GM12878 (cell line): Measurements from ENCODE around the gene AGTRAP. TPM values are rescaled to one million over a fixed set of nuclear protein-coding genes. Genes with fewer than 3 reads are reported as not detected.

Experiments used
- ATAC-seq: fragments of 200-7000 bp; cut with Tn5 transposase; 3 replicates; pipeline ENCODE4 v1.9.1; 2020; ENCODE audit warnings: mild to moderate bottlenecking, moderate library complexity
- BruUV-seq: library from RNA; stranded (reverse); fragments of 400-500 nt; replicated peaks from 2 replicates; lab custom pipeline; 2021; lab: Mats Ljungman, UMichigan
- CTCF ChIA-PET: fragments of 300-600 bp; sonication (Branson Sonifier 250); formaldehyde crosslinking; extraction: SDS; loops from one replicate; lab custom pipeline; 2021; ENCODE audit warnings: inconsistent platforms; lab: Yijun Ruan, JAX
- POLR2A ChIA-PET: fragments of 350-600 bp; formaldehyde crosslinking; extraction: SDS; loops from one replicate; lab custom pipeline; 2021; ENCODE audit warnings: inconsistent platforms; lab: Charles Lee
- RAD21 ChIA-PET: fragments of 300-600 bp; sonication (Branson Sonifier 250); formaldehyde crosslinking; loops from one replicate; lab custom pipeline; 2023; ENCODE audit warnings: antibody characterized with exemption; ENCODE audit not compliant: unreplicated experiment; lab: Charles Lee
- SMC1A ChIA-PET: fragments of 300-600 bp; sonication (Branson Sonifier 250); formaldehyde crosslinking; loops from one replicate; lab custom pipeline; 2023; ENCODE audit not compliant: unreplicated experiment, uncharacterized antibody; lab: Charles Lee
- DNase-seq: peaks from one replicate; pipeline ENCODE4 v3.0.0-alpha.2; 2011; ENCODE audit warnings: low read depth, low spot score
- FAIRE-seq: peaks from 3 replicates; lab custom pipeline; 2011; peaks lifted over from hg19 to GRCh38; lab: Jason Lieb, UNC
- H2AFZ ChIP-seq: 2 replicates; pipeline ENCODE4 v1.6.0; 2011; ENCODE audit warnings: low read depth, low read length, control low read depth; ENCODE audit not compliant: control insufficient read depth
- H3K27ac ChIP-seq: 2 replicates; pipeline ENCODE4 v1.5.1; 2011; ENCODE audit warnings: control low read depth; ENCODE audit not compliant: control insufficient read depth, insufficient read depth
- H3K27me3 ChIP-seq, 2 experiments: replicated peaks in 1 of 2; 2 replicates each; pipeline versions ENCODE4 v1.6.0 to v1.6.1; 2011; ENCODE audit warnings: low read length in 1 of 2; ENCODE audit not compliant: control insufficient read depth in 2 of 2, insufficient read depth in 2 of 2
- H3K36me3 ChIP-seq, 2 experiments: 2 replicates each; pipeline ENCODE4 v1.5.1; 2011; ENCODE audit warnings: low read length in 1 of 2; ENCODE audit not compliant: control insufficient read depth in 2 of 2, insufficient read depth in 2 of 2
- H3K4me1 ChIP-seq: 2 replicates; pipeline ENCODE4 v1.6.1; 2011; ENCODE audit warnings: mild to moderate bottlenecking, low read length, moderate library complexity, mixed read lengths; ENCODE audit not compliant: control insufficient read depth, insufficient read depth
- H3K4me2 ChIP-seq: 2 replicates; pipeline ENCODE4 v1.6.0; 2011; ENCODE audit warnings: control low read depth; ENCODE audit not compliant: control insufficient read depth, insufficient read depth
- H3K4me3 ChIP-seq: fragments of 200-600 bp; sonication (generic); 2 replicates; pipeline ENCODE4 v1.5.1; 2016
- H3K79me2 ChIP-seq: 2 replicates; pipeline ENCODE4 v1.6.0; 2011; ENCODE audit warnings: low read length; ENCODE audit not compliant: control insufficient read depth, insufficient read depth
- H3K9ac ChIP-seq: 2 replicates; pipeline ENCODE4 v1.8.0; 2011; ENCODE audit warnings: low read length, control low read depth, mixed read lengths; ENCODE audit not compliant: control insufficient read depth, insufficient read depth
- H3K9me3 ChIP-seq: replicated peaks from 3 replicates; pipeline ENCODE4 v1.5.1; 2011; ENCODE audit warnings: mild to moderate bottlenecking, low read length; ENCODE audit not compliant: control insufficient read depth, insufficient read depth
- H4K20me1 ChIP-seq: 2 replicates; pipeline ENCODE4 v1.6.0; 2011; ENCODE audit not compliant: control insufficient read depth, insufficient read depth
- BCL11A ChIP-seq: IDR thresholded peaks from 2 replicates; pipeline ENCODE4 v1.6.1; 2011; ENCODE audit warnings: low read depth, low read length
- BRCA1 ChIP-seq: IDR thresholded peaks from 2 replicates; pipeline ENCODE4 v1.6.1; 2011; ENCODE audit warnings: low read depth, low read length, improper control_type of control experiment
- CHD4 ChIP-seq: fragments of 200-600 bp; sonication (generic); IDR thresholded peaks from 2 replicates; pipeline ENCODE4 v1.6.1; 2016; ENCODE audit warnings: mild to moderate bottlenecking
- MAX ChIP-seq: IDR thresholded peaks from 2 replicates; pipeline ENCODE4 v1.6.1; 2012; ENCODE audit warnings: low read depth, low read length, improper control_type of control experiment
- MYC ChIP-seq: IDR thresholded peaks from 2 replicates; pipeline ENCODE4 v1.6.1; 2011; ENCODE audit warnings: mild to moderate bottlenecking, low read length, moderate library complexity, inconsistent platforms; ENCODE audit not compliant: insufficient read depth, insufficient replicate concordance, insufficient read length, severe bottlenecking
- NFIC ChIP-seq: IDR thresholded peaks from 2 replicates; pipeline ENCODE4 v1.6.1; 2012; ENCODE audit warnings: low read depth, mild to moderate bottlenecking, inconsistent platforms, low read length, moderate library complexity
- PBX3 ChIP-seq: IDR thresholded peaks from 2 replicates; pipeline ENCODE4 v1.6.1; 2011; ENCODE audit warnings: mild to moderate bottlenecking, low read depth, low read length, moderate library complexity; ENCODE audit not compliant: insufficient replicate concordance
- POLR2AphosphoS2 ChIP-seq: IDR thresholded peaks from 2 replicates; pipeline ENCODE4 v1.6.1; 2011; ENCODE audit warnings: low read depth, mild to moderate bottlenecking, low read length, improper control_type of control experiment, moderate library complexity
- POU2F2 ChIP-seq: IDR thresholded peaks from 3 replicates; pipeline ENCODE4 v1.6.1; 2011; ENCODE audit warnings: low read depth, mild to moderate bottlenecking, low read length, borderline replicate concordance
- RAD51 ChIP-seq: fragments of 450-650 bp; IDR thresholded peaks from 2 replicates; pipeline ENCODE4 v1.6.1; 2016; ENCODE audit warnings: moderate library complexity, mild to moderate bottlenecking, inconsistent platforms
- SMAD1 ChIP-seq: fragments of 450-650 bp; IDR thresholded peaks from 2 replicates; pipeline ENCODE4 v1.6.1; 2018; ENCODE audit warnings: mild to moderate bottlenecking, low read depth; ENCODE audit not compliant: partially characterized antibody
- SMC3 ChIP-seq: IDR thresholded peaks from 2 replicates; pipeline ENCODE4 v1.6.1; 2011; ENCODE audit warnings: low read length, improper control_type of control experiment, borderline replicate concordance
- WGBS: methylation state at CpG from one replicate; pipeline ENCODE4 v1.1.6; 2016; ENCODE audit warnings: low lambda C conversion rate; ENCODE audit not compliant: insufficient replicate concordance, insufficient coverage; ENCODE audit errors: missing lambda C conversion rate; 5-methylcytosine and 5-hydroxymethylcytosine counted together
- in situ Hi-C: fragments of 300-500 bp; cut with MboI; formaldehyde crosslinking; loops from 9 replicates; pipeline ENCODE4 v1.14.3; 2018; ENCODE audit warnings: mixed read lengths
- intact Hi-C: fragments of 100-400 bp; cut with micrococcal nuclease; formaldehyde crosslinking; loops from one replicate; pipeline ENCODE4 v1.14.2; 2022; ENCODE audit not compliant: unreplicated experiment
- polyA plus RNA-seq, 11 experiments: library from polyadenylated mRNA; depleted of rRNA in 4 of 11; unstranded in 6 of 11; stranded (reverse) in 5 of 11; fragments of >200 nt; fragmentation: Nextera tagmentation in 4 of 11; fragmentation: Illumina TruSeq in 1 of 11; extraction: Ambion mirVana in 4 of 11; extraction: Trizol in 1 of 11; gene quantifications; 1 replicate in 1 of 11; 2 replicates in 10 of 11; pipeline versions ENCODE4 v1.2.1 to v1.2.3, GENCODE V29; 2011 to 2016; ENCODE audit warnings: inconsistent platforms in 2 of 11, missing spikeins in 2 of 11, low read depth in 1 of 11
- total RNA-seq, 4 experiments: library from RNA; depleted of rRNA in 3 of 4; stranded (reverse); fragments of >200 nt in 3 of 4; fragmentation: Illumina TruSeq in 1 of 4; extraction: Trizol in 1 of 4; gene quantifications; 2 replicates each; pipeline versions ENCODE4 v1.2.1 to v1.2.3, GENCODE V29; 2013 to 2021
- TF ChIP-seq, protein P1 (sequence below): IDR thresholded peaks from 2 replicates; pipeline ENCODE4 v1.6.1; 2011; ENCODE audit warnings: borderline replicate concordance, low read depth, mild to moderate bottlenecking, moderate library complexity, mixed read lengths, low read length; ENCODE audit not compliant: insufficient read depth; ENCODE audit errors: extremely low read length
- TF ChIP-seq, protein P2 (sequence below): fragments of 450-650 bp; IDR thresholded peaks from 2 replicates; pipeline ENCODE4 v1.6.1; 2016; ENCODE audit warnings: mild to moderate bottlenecking, moderate library complexity, borderline replicate concordance

The AGTRAP gene
- total and polyA plus RNA-seq, 10 of the 15 experiments (the other 5 are each of a cell fraction or from before 2014, with no cell fraction given) = 3.0 to 17.4 (median 10.2) TPM

DNA sequence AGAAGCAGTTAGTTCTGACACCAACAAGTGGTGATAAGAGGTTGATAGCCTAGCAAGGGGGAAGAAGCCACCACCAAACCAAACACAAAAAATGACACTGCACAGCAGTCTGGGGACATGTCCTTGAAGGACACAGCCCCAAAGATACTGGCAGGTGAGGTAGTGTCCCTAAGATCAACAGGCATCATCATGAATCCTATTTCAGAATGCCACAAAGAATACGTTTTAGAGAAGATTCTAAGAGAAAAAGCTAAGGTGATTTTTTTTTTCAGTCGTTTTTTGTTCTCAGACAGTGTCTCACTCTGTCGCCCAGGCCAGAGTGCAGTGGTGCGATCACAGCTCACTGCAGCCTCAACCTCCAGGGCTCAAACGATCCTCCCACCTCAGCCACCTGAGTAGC lies 50.2 kb downstream of the AGTRAP start:
- ChIA-PET POLR2A (interaction anchor here (1.3 to 1.4 kb wide), 2 partner anchors 17 to 20 kb away, joined by 3 read pairs; no protein-coding TSS in a partner anchor), CTCF (interaction anchor here (0.7 to 4.9 kb wide), 10 partner anchors 11 to 1230 kb away, joined by 3 to 24 read pairs (median 4); partner anchors contain the start of genes CLCN6 and MTHFR), RAD21 (interaction anchor here (0.9 kb wide), 1 partner anchor 22 kb away, joined by 3 read pairs; no protein-coding TSS in a partner anchor), SMC1A (no interaction called here)
- in situ Hi-C loops = no loop called here
- no peak for FAIRE-seq
- Histone ChIP-seq H3K36me3 (no peaks in the 10 kb centered on the region), H3K4me3 (no peak overlapping the region), H2AFZ (no peak overlapping the region), H3K27me3 (no peaks in the 10 kb centered on the region), H4K20me1 (no peaks in the 10 kb centered on the region), H3K27ac (no peak overlapping the region), H3K4me1 (peaks cover 4% of the 10 kb centered on the region; the same call in 1 of the 2 replicates), H3K9me3 (no peaks in the 10 kb centered on the region), H3K79me2 (no peaks in the 10 kb centered on the region), H3K4me2 (no peak overlapping the region), H3K9ac (no peak overlapping the region)
- no peak for ATAC-seq
- BruUV-seq = TSS peak; percentile 56
- DNase-seq = no peak
- intact Hi-C loops = loop anchor here (5.0 kb wide), 1 partner anchor 106 kb away; no protein-coding TSS in a partner anchor
- 14% methylated on average over 5 of the region's 5 CpGs for WGBS
- TF ChIP-seq CHD4 (no peak), BRCA1 (no peak), POU2F2 (no peak), BCL11A (no peak), MYC (no peak), NFIC (no peak), SMC3 (no peak), SMAD1 (no peak), MAX (no peak), PBX3 (no peak), RAD51 (no peak), POLR2AphosphoS2 (no peak)
- TF ChIP-seq, protein P1, sequence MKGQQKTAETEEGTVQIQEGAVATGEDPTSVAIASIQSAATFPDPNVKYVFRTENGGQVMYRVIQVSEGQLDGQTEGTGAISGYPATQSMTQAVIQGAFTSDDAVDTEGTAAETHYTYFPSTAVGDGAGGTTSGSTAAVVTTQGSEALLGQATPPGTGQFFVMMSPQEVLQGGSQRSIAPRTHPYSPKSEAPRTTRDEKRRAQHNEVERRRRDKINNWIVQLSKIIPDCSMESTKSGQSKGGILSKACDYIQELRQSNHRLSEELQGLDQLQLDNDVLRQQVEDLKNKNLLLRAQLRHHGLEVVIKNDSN = no peak
- TF ChIP-seq, protein P2, sequence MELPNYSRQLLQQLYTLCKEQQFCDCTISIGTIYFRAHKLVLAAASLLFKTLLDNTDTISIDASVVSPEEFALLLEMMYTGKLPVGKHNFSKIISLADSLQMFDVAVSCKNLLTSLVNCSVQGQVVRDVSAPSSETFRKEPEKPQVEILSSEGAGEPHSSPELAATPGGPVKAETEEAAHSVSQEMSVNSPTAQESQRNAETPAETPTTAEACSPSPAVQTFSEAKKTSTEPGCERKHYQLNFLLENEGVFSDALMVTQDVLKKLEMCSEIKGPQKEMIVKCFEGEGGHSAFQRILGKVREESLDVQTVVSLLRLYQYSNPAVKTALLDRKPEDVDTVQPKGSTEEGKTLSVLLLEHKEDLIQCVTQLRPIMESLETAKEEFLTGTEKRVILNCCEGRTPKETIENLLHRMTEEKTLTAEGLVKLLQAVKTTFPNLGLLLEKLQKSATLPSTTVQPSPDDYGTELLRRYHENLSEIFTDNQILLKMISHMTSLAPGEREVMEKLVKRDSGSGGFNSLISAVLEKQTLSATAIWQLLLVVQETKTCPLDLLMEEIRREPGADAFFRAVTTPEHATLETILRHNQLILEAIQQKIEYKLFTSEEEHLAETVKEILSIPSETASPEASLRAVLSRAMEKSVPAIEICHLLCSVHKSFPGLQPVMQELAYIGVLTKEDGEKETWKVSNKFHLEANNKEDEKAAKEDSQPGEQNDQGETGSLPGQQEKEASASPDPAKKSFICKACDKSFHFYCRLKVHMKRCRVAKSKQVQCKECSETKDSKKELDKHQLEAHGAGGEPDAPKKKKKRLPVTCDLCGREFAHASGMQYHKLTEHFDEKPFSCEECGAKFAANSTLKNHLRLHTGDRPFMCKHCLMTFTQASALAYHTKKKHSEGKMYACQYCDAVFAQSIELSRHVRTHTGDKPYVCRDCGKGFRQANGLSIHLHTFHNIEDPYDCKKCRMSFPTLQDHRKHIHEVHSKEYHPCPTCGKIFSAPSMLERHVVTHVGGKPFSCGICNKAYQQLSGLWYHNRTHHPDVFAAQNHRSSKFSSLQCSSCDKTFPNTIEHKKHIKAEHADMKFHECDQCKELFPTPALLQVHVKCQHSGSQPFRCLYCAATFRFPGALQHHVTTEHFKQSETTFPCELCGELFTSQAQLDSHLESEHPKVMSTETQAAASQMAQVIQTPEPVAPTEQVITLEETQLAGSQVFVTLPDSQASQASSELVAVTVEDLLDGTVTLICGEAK = no peak
